ENCODE results near the gene ABCA12. TPM values are rescaled to one million over a fixed set of nuclear protein-coding genes. Genes with fewer than 3 reads are reported as not detected.

ABCA12 gene
- total RNA-seq, 1 experiment from 2014 or later: 1.3 TPM

GRCh38 chr2:215149060-215149459 is 10.6 kb upstream of the ABCA12 start:
- ChIA-PET POLR2A (no interaction called here), RAD21 (ENCODE audit: low non-redundant PET in 1 of 2, low total read pairs in 2 of 2, uncharacterized antibody in 2 of 2, unreplicated experiment in 2 of 2) (no interaction called here), CTCF (no interaction called here)
- TF ChIP-seq ELF1 (IDR thresholded peaks at IDR 0.05; ENCODE audit: borderline replicate concordance, low read depth) (no peak), EGR1 (IDR thresholded peaks at IDR 0.05; ENCODE audit: low read depth) (no peak), ZBTB33 (IDR thresholded peaks at IDR 0.05; ENCODE audit: extremely low read depth, insufficient replicate concordance, low read length) (no peak), CBX3 (IDR thresholded peaks at IDR 0.05; ENCODE audit: low read depth) (no peak), ZNF274 (IDR thresholded peaks at IDR 0.05; ENCODE audit: low read depth, low read length) (no peak), ATF3 (IDR thresholded peaks at IDR 0.05) (no peak), POLR2AphosphoS5 (IDR thresholded peaks at IDR 0.05; ENCODE audit: low read depth, low read length) (no peak), FOSL1 (IDR thresholded peaks at IDR 0.05; ENCODE audit: low read depth) (no peak), TCF7L2 (IDR thresholded peaks at IDR 0.05; ENCODE audit: borderline replicate concordance, extremely low read depth, insufficient read depth, insufficient read length) (no peak), POLR2A (IDR thresholded peaks at IDR 0.05; ENCODE audit: borderline replicate concordance, extremely low read depth, insufficient read depth, insufficient read length) (no peak), MAX (IDR thresholded peaks at IDR 0.05) (no peak), REST (IDR thresholded peaks at IDR 0.05; ENCODE audit: low read depth) (no peak), CTCF (IDR thresholded peaks at IDR 0.05 in 2 of 3, conservative IDR thresholded peaks at IDR 0.05 in 1 of 3; ENCODE audit: borderline replicate concordance in 1 of 3, insufficient read depth in 1 of 3, low read depth in 2 of 3, low read length in 2 of 3) (no peak), SIN3A (IDR thresholded peaks at IDR 0.05; ENCODE audit: low read depth) (no peak), RAD21 (IDR thresholded peaks at IDR 0.05; ENCODE audit: low read depth) (no peak), EZH2phosphoT487 (IDR thresholded peaks at IDR 0.05; ENCODE audit: borderline replicate concordance) (no peak), ZFX (IDR thresholded peaks at IDR 0.05) (no peak), SRF (IDR thresholded peaks at IDR 0.05; ENCODE audit: low read depth) (no peak), SP1 (IDR thresholded peaks at IDR 0.05; ENCODE audit: low read depth) (no peak), YY1 (IDR thresholded peaks at IDR 0.05; ENCODE audit: extremely low read depth, insufficient replicate concordance, low read depth, low read length) (no peak)
- DNase-seq (ENCODE audit: low read depth, low spot score) (no peak), ATAC-seq (no peak)
- Histone ChIP-seq H3K9me3 (ENCODE audit: control insufficient read depth in 1 of 2, insufficient read depth in 1 of 2, low read depth in 1 of 2, low read length in 2 of 2) (no peaks in the 10 kb centered on the region), H3K27ac (ENCODE audit: low read depth, low read length) (no peak overlapping the region), H2AFZ (ENCODE audit: low read depth, low read length, poor library complexity, severe bottlenecking) (no peak overlapping the region), H3K36me3 (ENCODE audit: control insufficient read depth in 1 of 2, insufficient read depth in 2 of 2, low read length in 2 of 2) (no peaks in the 10 kb centered on the region), H3K79me2 (ENCODE audit: insufficient read depth, low read length) (no peaks in the 10 kb centered on the region), H3K9me2 (ENCODE audit: insufficient read depth) (peaks cover 3% of the 10 kb centered on the region; the same call in 1 of the 2 replicates), H3K9ac (ENCODE audit: low read length) (no peak overlapping the region), H3K4me1 (ENCODE audit: control insufficient read depth in 1 of 2, insufficient read depth in 2 of 2, low read length in 2 of 2) (no peaks in the 10 kb centered on the region), H3K4me3 (replicated peaks in 1 of 2; ENCODE audit: low read depth in 1 of 2, low read length in 2 of 2) (no peak overlapping the region), H4K20me1 (ENCODE audit: insufficient read depth) (no peaks in the 10 kb centered on the region), H3K27me3 (ENCODE audit: insufficient read depth, low read length) (no peaks in the 10 kb centered on the region), H3K4me2 (ENCODE audit: low read length) (no peak overlapping the region)
- intact Hi-C loops (cut with micrococcal nuclease): no loop called here
- no TSS peak for BruUV-seq (replicated peaks)

Data from HCT116 (cell line).